Measurements from ENCODE around the gene CFAP46.
"Not testable (repeated sequence)": the region's sequence is repeated elsewhere in the genome, so short reads cannot be mapped to it uniquely, and the experiment has no call there.

CFAP46 gene

GRCh38 chr10:132898391-132899053, 43.8 kb downstream of the CFAP46 start:
- DNase-seq, result no peak

- DNase-seq, result no peak
Observed at GRCh38 chr10:132897516-132898381, 44.6 kb downstream of the CFAP46 start.

GRCh38 chr10:132893786-132894185, 48.6 kb downstream of the CFAP46 start:
- not testable (repeated sequence) for DNase-seq

- no peak for DNase-seq
Observed at GRCh38 chr10:132893090-132893489, 49.3 kb downstream of the CFAP46 start.

- DNase-seq, result no peak
Observed at GRCh38 chr10:132892004-132892403, 50.4 kb downstream of the CFAP46 start.

- DNase-seq, result no peak
Observed at GRCh38 chr10:132891368-132891767, 51.0 kb downstream of the CFAP46 start.

- no peak for DNase-seq
Observed at GRCh38 chr10:132890301-132890700, 52.1 kb downstream of the CFAP46 start.

GRCh38 chr10:132889556-132889955, 52.8 kb downstream of the CFAP46 start:
- DNase-seq, result no peak

- DNase-seq, result no peak
Observed at GRCh38 chr10:132888898-132889490, 53.4 kb downstream of the CFAP46 start.

- DNase-seq, result not testable (repeated sequence)
Observed at GRCh38 chr10:132888446-132888845, 53.9 kb downstream of the CFAP46 start.

GRCh38 chr10:132886211-132887099, 55.9 kb downstream of the CFAP46 start:
- DNase-seq, result no peak

GRCh38 chr10:132885451-132886210, 56.7 kb downstream of the CFAP46 start:
- DNase-seq, result no peak

- no peak for DNase-seq
Observed at GRCh38 chr10:132884691-132885271, 57.6 kb downstream of the CFAP46 start.

- DNase-seq, result no peak
Observed at GRCh38 chr10:132884041-132884440, 58.3 kb downstream of the CFAP46 start.

GRCh38 chr10:132883391-132883881, 58.9 kb downstream of the CFAP46 start:
- no peak for DNase-seq

- DNase-seq, result no peak
Observed at GRCh38 chr10:132882069-132882951, 60.1 kb downstream of the CFAP46 start.

GRCh38 chr10:132881186-132881920, 61.0 kb downstream of the CFAP46 start:
- DNase-seq, result no peak

- DNase-seq, result no peak
Observed at GRCh38 chr10:132880128-132880981, 62.0 kb downstream of the CFAP46 start.
